Vagina (tissue), 2 donors: ENCODE measurements around the gene ZNF394. TPM values are rescaled to one million over a fixed set of nuclear protein-coding genes. Genes with fewer than 3 reads are reported as not detected.

Experiments
- DNase-seq, 2 donors: peaks; one replicate each; pipeline ENCODE4 v3.0.0-alpha.2; 2017; ENCODE audit errors: extremely low spot score in 2 of 2
- H3K27ac ChIP-seq: fragments of 200-600 bp; sonication (generic); one replicate; pipeline ENCODE4 v1.5.1; 2019
- H3K27me3 ChIP-seq: fragments of 200-600 bp; sonication (generic); one replicate; pipeline ENCODE4 v1.5.1; 2019
- H3K36me3 ChIP-seq, 2 donors: fragments of 200-600 bp; sonication (generic); one replicate each; pipeline ENCODE4 v1.5.1; 2017 to 2019
- H3K4me1 ChIP-seq: fragments of 200-600 bp; sonication (generic); one replicate; pipeline ENCODE4 v1.5.1; 2019
- H3K4me3 ChIP-seq, 2 donors: fragments of 200-600 bp; sonication (generic); 1 replicate in 1 of 2; 2 replicates in 1 of 2; pipeline ENCODE4 v1.5.1; 2016 to 2019
- H3K9me3 ChIP-seq: fragments of 200-600 bp; sonication (generic); one replicate; pipeline ENCODE4 v1.5.1; 2019
- CTCF ChIP-seq, 3 experiments: fragments of 450-650 bp in 2 of 3; fragments of 200-600 bp in 1 of 3; sonication (generic) in 1 of 3; IDR thresholded peaks; one replicate each; pipeline ENCODE4 v1.5.1; 2017 to 2019; ENCODE audit warnings: antibody characterized with exemption in 3 of 3, mild to moderate bottlenecking in 2 of 3, moderate library complexity in 2 of 3
- POLR2A ChIP-seq, 2 donors: fragments of 450-650 bp; IDR thresholded peaks; one replicate each; pipeline ENCODE4 v1.6.1; 2017; ENCODE audit warnings: antibody characterized with exemption in 2 of 2, mild to moderate bottlenecking in 2 of 2, moderate library complexity in 2 of 2
- POLR2AphosphoS5 ChIP-seq, 2 donors: sonication (generic); formaldehyde crosslinking; IDR thresholded peaks; one replicate each; pipeline ENCODE4 v1.9.0; 2017; ENCODE audit warnings: antibody characterized with exemption in 2 of 2, mild to moderate bottlenecking in 2 of 2, low read depth in 1 of 2; ENCODE audit not compliant: insufficient read depth in 1 of 2
- intact Hi-C: fragments of 100-400 bp; cut with DNase I; formaldehyde crosslinking; loops from one replicate; pipeline ENCODE4 v1.15.1; 2023
- total RNA-seq: library from RNA; depleted of rRNA; stranded (reverse); fragments of >200 nt; gene quantifications from one replicate; pipeline ENCODE4 v1.2.3, GENCODE V29; 2016

Gene ZNF394
- total RNA-seq, 1 donor from 2014 or later: 36.1 TPM

- no peak overlapping the region for H3K27ac ChIP-seq
- intact Hi-C loops: no loop called here
Observed at GRCh38 chr7:99490878-99491277, 9.2 kb downstream of the ZNF394 start.

GRCh38 chr7:99489235-99489634 lies 10.8 kb downstream of the ZNF394 start:
- no peak overlapping the region for H3K27ac ChIP-seq
- H3K4me3 ChIP-seq: no peak overlapping the region
- peaks cover 12 to 24% of the 10 kb centered on the region in 2 donors for H3K36me3 ChIP-seq
- no peaks in the 10 kb centered on the region for H3K27me3 ChIP-seq
- no peak for DNase-seq
- peaks cover 10% of the 10 kb centered on the region for H3K9me3 ChIP-seq
- no peaks in the 10 kb centered on the region for H3K4me1 ChIP-seq
- intact Hi-C loops: no loop called here
- TF ChIP-seq POLR2A (IDR thresholded peaks at IDR 0.05) (no peak), CTCF (IDR thresholded peaks at IDR 0.05) (no peak), POLR2AphosphoS5 (IDR thresholded peaks at IDR 0.05; ENCODE audit: insufficient read depth in 1 of 2, low read depth in 1 of 2) (no peak)

More at GRCh38 chr7:99490878-99491277, 9.2 kb downstream of the ZNF394 start:
- no peaks in the 10 kb centered on the region for H3K27me3 ChIP-seq
- peaks cover 14 to 34% of the 10 kb centered on the region in 2 donors for H3K36me3 ChIP-seq
- peaks cover 10% of the 10 kb centered on the region for H3K9me3 ChIP-seq
- no peak for DNase-seq
- H3K4me3 ChIP-seq: no peak overlapping the region
- TF ChIP-seq CTCF (IDR thresholded peaks at IDR 0.05) (no peak), POLR2AphosphoS5 (IDR thresholded peaks at IDR 0.05; ENCODE audit: insufficient read depth in 1 of 2, low read depth in 1 of 2) (no peak), POLR2A (IDR thresholded peaks at IDR 0.05) (no peak)
- H3K4me1 ChIP-seq: no peaks in the 10 kb centered on the region

GRCh38 chr7:99485094-99485493 lies 15.0 kb downstream of the ZNF394 start:
- Histone ChIP-seq H3K27ac (no peak overlapping the region), H3K4me3 (no peak overlapping the region), H3K36me3 (peaks cover 0 to 13% of the 10 kb centered on the region in 2 donors), H3K9me3 (no peaks in the 10 kb centered on the region), H3K27me3 (no peaks in the 10 kb centered on the region), H3K4me1 (no peaks in the 10 kb centered on the region)
- intact Hi-C loops: no loop called here
- no peak for TF ChIP-seq POLR2A (IDR thresholded peaks at IDR 0.05)
- DNase-seq: no peak

- Histone ChIP-seq H3K4me1 (peaks cover 3% of the 10 kb centered on the region), H3K27ac (peak overlapping the region; percentile 7), H3K4me3 (no peak overlapping the region), H3K9me3 (no peaks in the 10 kb centered on the region), H3K36me3 (peaks cover 0 to 12% of the 10 kb centered on the region in 2 donors), H3K27me3 (no peaks in the 10 kb centered on the region)
- TF ChIP-seq POLR2AphosphoS5 (IDR thresholded peaks at IDR 0.05; ENCODE audit: insufficient read depth in 1 of 2, low read depth in 1 of 2) (no peak), POLR2A (IDR thresholded peaks at IDR 0.05) (no peak), CTCF (IDR thresholded peaks at IDR 0.05) (no peak)
- no peak for DNase-seq
- intact Hi-C loops: no loop called here
Observed at GRCh38 chr7:99478464-99479440, 21.3 kb downstream of the ZNF394 start.

- H3K4me1 ChIP-seq: peaks cover 9% of the 10 kb centered on the region
- TF ChIP-seq POLR2A (IDR thresholded peaks at IDR 0.05) (no peak), POLR2AphosphoS5 (IDR thresholded peaks at IDR 0.05; ENCODE audit: insufficient read depth in 1 of 2, low read depth in 1 of 2) (no peak), CTCF (IDR thresholded peaks at IDR 0.05) (no peak)
- no peaks in the 10 kb centered on the region for H3K27me3 ChIP-seq
- no peak overlapping the region for H3K4me3 ChIP-seq
- intact Hi-C loops: no loop called here
- no peak overlapping the region for H3K27ac ChIP-seq
- peaks cover 0 to 12% of the 10 kb centered on the region in 2 donors for H3K36me3 ChIP-seq
- no peak for DNase-seq
- no peaks in the 10 kb centered on the region for H3K9me3 ChIP-seq
Observed at GRCh38 chr7:99476107-99476506, 24.0 kb downstream of the ZNF394 start.
